ENCODE results near the gene AIG1.

AIG1 gene

GRCh38 chr6:143123941-143124340, 63.3 kb downstream of the AIG1 start:
- H3K27ac ChIP-seq = no peak overlapping the region
- no peak for TF ChIP-seq CTCF (conservative IDR thresholded peaks at IDR 0.05)

- no peak overlapping the region for H3K27ac ChIP-seq
- TF ChIP-seq CTCF (conservative IDR thresholded peaks at IDR 0.05) = no peak
These were observed 64.8 kb downstream of the AIG1 start for GRCh38 chr6:143125455-143125854.

- TF ChIP-seq CTCF (conservative IDR thresholded peaks at IDR 0.05) = no peak
- H3K27ac ChIP-seq = no peak overlapping the region
These were observed 65.3 kb downstream of the AIG1 start for GRCh38 chr6:143125864-143126573.

- H3K27ac ChIP-seq = no peak overlapping the region
- no peak for TF ChIP-seq CTCF (conservative IDR thresholded peaks at IDR 0.05)
These were observed 65.9 kb downstream of the AIG1 start for GRCh38 chr6:143126574-143126941.

GRCh38 chr6:143127941-143128680, 67.4 kb downstream of the AIG1 start:
- TF ChIP-seq CTCF (conservative IDR thresholded peaks at IDR 0.05) = no peak
- no peak overlapping the region for H3K27ac ChIP-seq

- no peak for TF ChIP-seq CTCF (conservative IDR thresholded peaks at IDR 0.05)
These were observed 68.0 kb downstream of the AIG1 start for GRCh38 chr6:143128681-143129015.

GRCh38 chr6:143130928-143131327, 70.2 kb downstream of the AIG1 start:
- TF ChIP-seq CTCF (conservative IDR thresholded peaks at IDR 0.05) = no peak
- no peak overlapping the region for H3K27ac ChIP-seq

More at GRCh38 chr6:143128681-143129015, 68.0 kb downstream of the AIG1 start:
- no peak overlapping the region for H3K27ac ChIP-seq
